SK-N-MC (cell line): Measurements from ENCODE around the gene C19orf38.
A peak's percentile ranks its signal among the peaks of the same experiment; 100 is the strongest.

Source experiments
- DNase-seq: peaks from one replicate; pipeline ENCODE4 v3.0.0-alpha.2; 2011; ENCODE audit warnings: low read depth, low spot score
- H3K27ac ChIP-seq: fragments of 200-600 bp; sonication (generic); 2 replicates; pipeline ENCODE4 v1.5.1; 2016; ENCODE audit warnings: mixed run types
- H3K36me3 ChIP-seq: fragments of 200-600 bp; sonication (generic); 2 replicates; pipeline ENCODE4 v1.6.1; 2017; ENCODE audit warnings: antibody characterized with exemption, low read length, mixed read lengths; ENCODE audit not compliant: insufficient read depth
- H3K4me3 ChIP-seq: fragments of 200-600 bp; sonication (generic); 2 replicates; pipeline ENCODE4 v1.5.1; 2016
- H3K9ac ChIP-seq: fragments of 200-600 bp; sonication (generic); 2 replicates; pipeline ENCODE4 v1.8.0; 2017; ENCODE audit warnings: mixed run types, mixed read lengths; ENCODE audit not compliant: insufficient read length
- H3K9me3 ChIP-seq: fragments of 200-600 bp; sonication (generic); 2 replicates; pipeline ENCODE4 v1.6.1; 2017; ENCODE audit warnings: low read depth, mild to moderate bottlenecking, antibody characterized with exemption, low read length, moderate library complexity, mixed read lengths
- EZH2 ChIP-seq: fragments of 200-600 bp; sonication (generic); IDR thresholded peaks from one replicate; pipeline ENCODE4 v1.6.1; 2017; ENCODE audit warnings: antibody characterized with exemption
- FOXP2 ChIP-seq: optimal IDR thresholded peaks from 2 replicates; pipeline ENCODE3; 2011; ENCODE audit warnings: mild to moderate bottlenecking, moderate library complexity; ENCODE audit not compliant: insufficient read depth; ENCODE audit errors: extremely low read length, control extremely low read depth
- POLR2AphosphoS5 ChIP-seq: IDR thresholded peaks from 2 replicates; pipeline ENCODE4 v1.6.1; 2012; ENCODE audit warnings: mild to moderate bottlenecking, low read depth, low read length, borderline replicate concordance

C19orf38 gene

DNA sequence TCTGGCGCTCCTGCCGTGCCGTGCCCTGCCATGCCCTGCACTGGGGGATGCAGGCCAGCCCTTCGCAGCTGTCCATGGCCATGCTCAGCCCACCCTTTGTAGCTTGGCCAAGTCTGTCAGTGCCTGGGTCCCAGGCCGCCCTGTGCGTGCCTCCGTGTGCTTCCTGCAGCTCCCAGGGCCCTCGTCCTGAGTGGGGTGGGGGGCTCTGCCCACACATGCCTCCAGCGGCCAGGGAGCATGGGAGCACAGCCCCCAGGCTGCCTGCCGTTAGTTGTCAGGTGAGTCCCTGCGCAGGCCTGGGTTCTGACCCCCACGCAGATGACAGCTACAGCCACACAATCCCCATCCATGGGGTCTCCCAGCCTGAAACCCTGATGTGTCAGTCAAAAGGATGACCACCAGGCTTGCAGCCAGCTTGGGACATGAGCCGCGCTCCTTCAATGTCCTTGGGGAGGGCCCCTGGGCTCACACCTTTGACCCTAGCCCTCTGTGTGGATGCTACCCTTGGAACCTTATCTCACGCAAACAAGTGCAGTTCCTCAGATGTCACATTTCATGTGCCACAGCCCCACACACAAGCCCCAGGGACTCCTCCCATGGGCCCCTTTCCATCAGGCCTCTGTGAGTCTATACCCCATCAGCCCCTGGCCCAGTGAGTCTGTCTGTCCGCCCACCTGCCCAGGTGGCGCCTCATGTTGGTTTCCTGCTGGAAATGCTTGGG is 36.7 kb upstream of the C19orf38 start:
- Histone ChIP-seq H3K4me3 (no peak overlapping the region), H3K9ac (no peak overlapping the region), H3K27ac (peak overlapping the region; percentile 68), H3K36me3 (peaks cover 24% of the 10 kb centered on the region), H3K9me3 (no peaks in the 10 kb centered on the region)
- no peak for TF ChIP-seq POLR2AphosphoS5
- TF ChIP-seq FOXP2 = no peak
- TF ChIP-seq EZH2 = no peak
- no peak for DNase-seq

DNA sequence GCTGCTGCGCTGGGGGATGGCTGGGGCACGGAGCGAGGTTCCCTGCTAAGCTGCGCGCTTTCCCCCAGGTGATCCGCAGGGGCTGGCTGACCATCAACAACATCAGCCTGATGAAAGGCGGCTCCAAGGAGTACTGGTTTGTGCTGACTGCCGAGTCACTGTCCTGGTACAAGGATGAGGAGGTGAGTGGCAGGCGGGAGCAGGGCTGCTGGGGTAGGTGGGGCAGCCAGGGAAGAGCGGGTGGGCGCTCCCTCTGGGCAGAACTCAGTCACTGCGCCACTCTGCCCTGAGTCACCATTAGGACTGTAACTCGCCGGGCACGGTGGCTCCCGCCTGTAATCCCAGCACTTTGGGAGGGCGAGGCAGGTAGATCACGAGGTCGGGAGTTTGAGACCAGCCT is 36.0 kb upstream of the C19orf38 start:
- H3K9ac ChIP-seq = no peak overlapping the region
- peaks cover 24% of the 10 kb centered on the region for H3K36me3 ChIP-seq
- TF ChIP-seq POLR2AphosphoS5 = no peak
- TF ChIP-seq EZH2 = no peak
- TF ChIP-seq FOXP2 = no peak
- no peak for DNase-seq
- peak overlapping the region; percentile 68 for H3K27ac ChIP-seq
- H3K4me3 ChIP-seq = no peak overlapping the region
- no peaks in the 10 kb centered on the region for H3K9me3 ChIP-seq

DNA sequence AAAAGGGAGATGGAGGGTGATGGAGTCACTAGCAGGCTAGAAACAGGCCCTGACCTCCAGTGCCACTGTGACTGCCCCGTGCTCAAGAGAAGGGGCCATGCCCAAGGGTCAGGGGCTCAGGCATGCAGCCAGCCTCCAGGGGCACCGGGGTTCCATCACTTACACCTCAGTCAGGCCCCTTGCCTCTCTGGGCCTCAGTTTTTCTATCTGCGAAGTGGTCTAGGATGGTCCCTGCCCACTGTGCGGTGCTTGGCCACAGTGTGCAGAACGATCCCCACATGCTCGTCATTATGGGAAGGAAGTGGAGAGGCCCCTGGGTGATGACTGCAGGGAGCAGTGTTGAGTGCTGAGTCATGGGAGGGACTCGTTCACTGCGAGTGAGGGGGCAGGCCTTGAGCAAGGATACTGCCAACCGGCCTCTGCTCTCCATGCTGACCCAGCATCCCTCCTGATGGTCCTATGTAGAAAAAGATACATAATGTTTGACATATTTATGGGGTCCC is 35.3 kb upstream of the C19orf38 start:
- no peak overlapping the region for H3K4me3 ChIP-seq
- no peak for DNase-seq
- peak overlapping the region; percentile 94 for H3K27ac ChIP-seq
- TF ChIP-seq FOXP2 (no peak), POLR2AphosphoS5 (no peak; the same call in 1 of the 2 replicates), EZH2 (no peak)
- H3K9ac ChIP-seq = peak overlapping the region; percentile 54
- H3K36me3 ChIP-seq = peaks cover 24% of the 10 kb centered on the region
- no peaks in the 10 kb centered on the region for H3K9me3 ChIP-seq

DNA sequence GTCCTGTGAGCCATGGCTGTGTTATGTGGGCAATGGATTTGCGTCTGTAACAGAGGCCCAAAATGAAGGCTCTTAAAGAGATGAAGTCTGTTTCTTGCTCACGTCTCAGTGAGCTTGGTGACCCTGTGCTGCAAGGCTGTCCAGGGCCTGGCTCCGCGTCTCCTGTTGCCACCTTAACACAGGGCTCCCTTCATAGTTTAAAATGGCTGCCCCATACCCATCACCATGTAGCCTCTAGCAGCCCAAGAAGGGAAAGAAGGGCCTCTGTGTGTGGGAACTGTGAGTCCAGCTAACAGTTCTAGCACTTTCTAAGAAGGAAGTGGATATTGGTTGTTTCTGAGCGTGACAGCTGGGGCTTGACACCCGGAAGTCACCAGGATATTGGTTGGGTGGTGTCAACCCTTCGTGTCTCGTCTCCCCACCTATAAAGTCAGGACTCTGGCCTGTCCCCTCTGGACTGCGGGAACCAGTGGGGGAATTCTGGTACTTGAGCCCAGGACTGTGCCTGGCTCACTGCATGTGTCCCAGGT is 33.1 kb upstream of the C19orf38 start:
- H3K36me3 ChIP-seq = peaks cover 26% of the 10 kb centered on the region
- no peak overlapping the region for H3K9ac ChIP-seq
- no peak overlapping the region for H3K4me3 ChIP-seq
- peak overlapping the region; percentile 68; the same call in 1 of the 2 replicates for H3K27ac ChIP-seq
- TF ChIP-seq EZH2 (no peak), POLR2AphosphoS5 (no peak), FOXP2 (no peak)
- no peak for DNase-seq
- H3K9me3 ChIP-seq = no peaks in the 10 kb centered on the region

DNA sequence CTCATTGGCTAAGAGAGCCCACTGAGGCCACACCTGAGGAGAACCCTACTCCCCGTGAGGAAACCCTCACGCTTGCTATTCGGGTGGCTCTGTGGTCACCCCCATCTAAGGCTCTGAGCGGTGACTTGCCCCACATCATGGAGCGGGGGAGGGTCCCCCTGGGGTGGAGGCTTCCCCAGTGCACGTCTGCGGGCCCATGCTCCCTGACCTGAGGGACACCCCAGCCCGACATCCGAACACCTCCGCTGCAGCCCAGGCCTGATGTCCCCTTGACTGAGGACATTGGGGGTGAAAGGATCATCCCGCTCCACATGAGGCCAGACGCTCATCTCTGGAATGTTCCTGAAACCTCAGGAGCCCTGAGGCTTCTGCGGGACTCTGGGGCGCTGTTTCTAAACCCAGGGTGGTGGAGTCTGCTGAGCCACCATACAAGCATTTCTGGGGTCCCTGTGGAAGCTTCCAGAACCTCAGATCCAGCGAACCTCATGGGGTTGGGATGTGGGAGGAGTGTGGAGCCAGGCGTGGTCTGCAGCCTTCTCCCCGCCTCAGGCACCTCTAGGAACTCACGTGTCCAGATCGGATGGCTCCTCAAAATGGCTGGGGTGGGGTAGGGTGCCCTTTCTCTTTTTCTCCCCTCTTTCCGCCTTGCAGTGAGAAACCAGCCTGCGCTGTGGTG is 32.1 kb upstream of the C19orf38 start:
- peak overlapping the region; percentile 79 for H3K9ac ChIP-seq
- no peaks in the 10 kb centered on the region for H3K9me3 ChIP-seq
- no peak for DNase-seq
- no peak for TF ChIP-seq EZH2
- no peak for TF ChIP-seq FOXP2
- H3K4me3 ChIP-seq = peak overlapping the region; percentile 80
- H3K27ac ChIP-seq = peak overlapping the region; percentile 89
- peaks cover 32% of the 10 kb centered on the region for H3K36me3 ChIP-seq

DNA sequence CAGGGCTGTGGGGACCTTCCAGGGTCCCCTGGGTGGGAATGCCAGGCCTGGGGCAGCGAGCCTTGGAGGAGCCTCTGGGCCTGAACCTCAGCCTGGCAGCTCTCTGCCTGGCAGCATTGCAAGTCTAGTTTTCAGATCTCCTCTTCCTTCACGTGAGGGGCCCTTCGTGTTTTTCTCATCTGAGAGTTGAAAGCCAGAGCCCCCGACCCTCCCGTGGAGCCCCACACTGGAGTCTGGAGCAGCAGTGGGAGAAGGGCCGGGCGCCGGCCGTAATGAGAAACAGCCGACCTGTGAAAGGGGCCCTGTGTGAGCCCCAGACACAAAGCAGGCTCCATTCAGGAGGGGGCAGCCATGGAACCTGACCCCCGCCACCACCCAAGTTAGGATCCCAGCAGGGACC is 31.5 kb upstream of the C19orf38 start:
- H3K36me3 ChIP-seq = peaks cover 33% of the 10 kb centered on the region
- peak overlapping the region; percentile 89 for H3K27ac ChIP-seq
- no peaks in the 10 kb centered on the region for H3K9me3 ChIP-seq
- DNase-seq = no peak
- peak overlapping the region; percentile 79 for H3K9ac ChIP-seq
- peak overlapping the region; percentile 80 for H3K4me3 ChIP-seq
- TF ChIP-seq POLR2AphosphoS5 (no peak), FOXP2 (no peak), EZH2 (no peak)

DNA sequence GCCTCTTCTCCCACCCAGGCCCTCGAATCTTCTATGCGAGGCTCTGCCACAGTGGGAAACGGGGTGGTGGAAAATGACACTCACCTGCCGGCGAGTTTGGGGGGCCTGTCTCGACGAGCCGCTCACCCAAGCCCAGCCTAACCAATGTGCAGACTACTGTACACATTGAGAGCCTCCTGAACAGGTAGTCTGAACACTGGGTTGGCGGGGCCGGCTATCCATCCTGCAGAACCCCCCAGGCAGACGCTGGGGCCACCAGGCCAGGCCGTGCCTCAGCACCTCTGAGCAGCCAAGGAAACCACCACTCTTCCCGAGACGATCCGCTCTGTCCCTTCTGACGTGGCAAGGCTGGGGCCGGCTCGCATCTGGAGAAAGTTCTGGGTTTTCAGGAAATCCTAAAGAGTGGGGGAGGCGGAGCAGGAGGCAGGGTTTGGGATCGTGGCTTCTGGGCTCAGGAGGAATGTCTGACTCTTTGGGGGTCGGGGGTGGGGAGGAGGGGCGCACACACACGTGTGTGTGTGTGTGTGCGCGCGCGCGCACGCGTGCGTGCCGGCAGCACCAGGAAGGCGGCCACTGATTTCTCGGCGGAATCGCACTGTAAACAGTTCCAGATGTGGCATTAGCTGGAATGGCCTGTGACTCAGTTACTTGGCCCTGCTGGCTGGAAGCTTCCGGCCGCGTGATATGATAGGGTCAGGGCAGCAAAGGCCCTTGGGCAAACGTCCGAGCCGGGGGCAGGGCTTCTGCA is 30.8 kb upstream of the C19orf38 start:
- TF ChIP-seq POLR2AphosphoS5 = 0 out of 2 replicates have a peak, but pooled peaks have one; percentile 27
- TF ChIP-seq FOXP2 = no peak
- peak overlapping the region; percentile 89 for H3K27ac ChIP-seq
- H3K36me3 ChIP-seq = peaks cover 33% of the 10 kb centered on the region
- no peaks in the 10 kb centered on the region for H3K9me3 ChIP-seq
- peak overlapping the region; percentile 79 for H3K9ac ChIP-seq
- DNase-seq = no peak
- H3K4me3 ChIP-seq = peak overlapping the region; percentile 80

DNA sequence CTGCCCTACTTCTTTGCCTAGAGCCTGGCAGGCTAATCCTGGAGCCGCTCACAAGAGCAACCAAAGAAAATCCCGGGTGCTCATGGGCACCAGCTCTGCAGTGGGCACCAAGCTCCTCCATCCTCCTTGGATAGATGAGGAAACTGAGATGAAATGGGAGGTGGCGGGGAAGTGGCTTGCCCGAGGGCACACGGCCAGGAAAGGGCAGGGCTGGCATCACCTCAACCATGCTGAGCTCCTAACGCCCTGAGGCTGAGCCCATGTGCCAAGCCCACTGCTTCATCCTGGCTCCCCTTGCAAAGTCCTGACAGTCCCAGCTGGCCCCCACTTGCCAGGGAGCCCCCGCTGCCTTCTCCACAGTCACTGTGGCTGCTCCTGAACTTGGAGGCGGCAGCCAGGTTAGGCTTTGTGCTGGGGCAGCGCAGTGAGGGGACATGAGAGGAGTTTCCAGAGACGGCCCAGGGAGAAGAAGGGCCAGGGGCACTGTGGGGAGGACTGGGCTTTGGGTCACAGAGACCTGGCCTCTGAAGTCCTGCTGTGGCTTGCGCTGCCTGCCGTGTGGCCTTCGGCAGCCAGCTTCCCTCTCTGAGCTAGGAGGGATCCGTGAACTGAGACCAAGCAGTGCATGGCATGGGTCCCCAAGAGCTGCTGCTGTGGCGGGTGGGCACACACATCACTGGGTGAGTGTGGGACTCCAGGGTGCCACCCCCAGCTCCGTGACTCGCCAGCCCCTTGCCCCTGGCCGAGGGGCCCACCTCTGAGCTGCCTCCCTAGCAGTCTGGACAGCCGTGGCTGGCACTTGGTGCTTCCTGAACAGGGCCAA is 29.7 kb upstream of the C19orf38 start:
- no peak for DNase-seq
- TF ChIP-seq POLR2AphosphoS5 = no peak
- no peak for TF ChIP-seq FOXP2
- no peak for TF ChIP-seq EZH2
- peak overlapping the region; percentile 89 for H3K27ac ChIP-seq
- H3K9me3 ChIP-seq = no peaks in the 10 kb centered on the region
- no peak overlapping the region; the same call in 1 of the 2 replicates for H3K4me3 ChIP-seq
- H3K9ac ChIP-seq = no peak overlapping the region
- peaks cover 31% of the 10 kb centered on the region for H3K36me3 ChIP-seq
